H1 (cell line): ENCODE data around the gene USP20. TPM values are rescaled to one million over a fixed set of nuclear protein-coding genes. Genes with fewer than 3 reads are reported as not detected.

Source experiments
- CTCF ChIA-PET: fragments of 300-600 bp; sonication (Branson Sonifier 250); formaldehyde crosslinking; loops from one replicate; lab custom pipeline; 2021; ENCODE audit not compliant: partially characterized antibody; lab: Charles Lee
- POLR2A ChIA-PET: fragments of 300-600 bp; sonication (Branson Sonifier 250); formaldehyde crosslinking; loops from one replicate; lab custom pipeline; 2021; ENCODE audit warnings: inconsistent platforms; ENCODE audit not compliant: partially characterized antibody; lab: Charles Lee
- DNase-seq, 2 experiments: peaks; one replicate each; pipeline versions ENCODE4 v3.0.0 to v3.0.0-alpha.2; 2010 to 2022; ENCODE audit warnings: low spot score in 2 of 2, low read depth in 1 of 2, mixed read lengths in 1 of 2
- FAIRE-seq: peaks from 2 replicates; lab custom pipeline; 2011; peaks lifted over from hg19 to GRCh38; lab: Jason Lieb, UNC
- H2AFZ ChIP-seq: 2 replicates; pipeline ENCODE4 v1.8.1; 2012; ENCODE audit warnings: low read length, inconsistent platforms
- H2AK5ac ChIP-seq: 2 replicates; pipeline ENCODE4 v1.6.1; 2013; ENCODE audit warnings: low read depth, low read length
- H2BK120ac ChIP-seq: replicated peaks from 2 replicates; pipeline ENCODE3; 2013; ENCODE audit warnings: low read depth, low read length, inconsistent platforms
- H2BK12ac ChIP-seq: 2 replicates; pipeline ENCODE4 v1.6.1; 2013; ENCODE audit warnings: low read depth, low read length
- H2BK15ac ChIP-seq: 2 replicates; pipeline ENCODE4 v1.6.1; 2013; ENCODE audit warnings: low read length
- H2BK20ac ChIP-seq: 2 replicates; pipeline ENCODE4 v1.6.1; 2013; ENCODE audit warnings: low read length
- H2BK5ac ChIP-seq: 2 replicates; pipeline ENCODE4 v1.6.1; 2013; ENCODE audit warnings: low read depth, low read length
- H3K14ac ChIP-seq: 2 replicates; pipeline ENCODE4 v1.6.1; 2013; ENCODE audit warnings: inconsistent platforms; ENCODE audit not compliant: insufficient read length
- H3K18ac ChIP-seq: 2 replicates; pipeline ENCODE4 v1.6.1; 2013; ENCODE audit warnings: low read length; ENCODE audit errors: extremely low read depth
- H3K23ac ChIP-seq: 2 replicates; pipeline ENCODE4 v1.6.1; 2013; ENCODE audit warnings: inconsistent platforms; ENCODE audit not compliant: insufficient read length
- H3K23me2 ChIP-seq: 2 replicates; pipeline ENCODE4 v1.6.1; 2013; ENCODE audit warnings: low read depth, low read length
- H3K27ac ChIP-seq: 2 replicates; pipeline ENCODE4 v1.6.1; 2011; ENCODE audit warnings: low read depth, low read length, inconsistent platforms
- H3K27me3 ChIP-seq, 4 experiments: replicated peaks in 1 of 4; 1 replicate in 1 of 4; 2 replicates in 3 of 4; pipeline versions ENCODE4 v1.6.1 to v1.8.1; 2011 to 2013; ENCODE audit warnings: low read length in 3 of 4, mild to moderate bottlenecking in 3 of 4, inconsistent platforms in 2 of 4, mixed read lengths in 2 of 4, moderate library complexity in 1 of 4; ENCODE audit not compliant: control insufficient read depth in 3 of 4, insufficient read depth in 3 of 4; ENCODE audit errors: extremely low read depth in 1 of 4
- H3K36me3 ChIP-seq, 4 experiments: 2 replicates each; pipeline versions ENCODE4 v1.6.1 to v1.8.1; 2011 to 2013; ENCODE audit warnings: mild to moderate bottlenecking in 4 of 4, low read length in 3 of 4, moderate library complexity in 2 of 4, control low read depth in 1 of 4, inconsistent platforms in 1 of 4; ENCODE audit not compliant: insufficient read depth in 4 of 4, control insufficient read depth in 2 of 4
- H3K4ac ChIP-seq: replicated peaks from 2 replicates; pipeline ENCODE3; 2013; ENCODE audit warnings: low read length, low read depth, mixed read lengths, inconsistent platforms; ENCODE audit not compliant: insufficient read length
- H3K4me1 ChIP-seq, 4 experiments: replicated peaks in 1 of 4; 1 replicate in 1 of 4; 2 replicates in 3 of 4; pipeline versions ENCODE4 v1.6.1 to v1.8.1; 2011 to 2013; ENCODE audit warnings: low read length in 3 of 4, inconsistent platforms in 2 of 4, mixed read lengths in 1 of 4; ENCODE audit not compliant: insufficient read depth in 4 of 4, control insufficient read depth in 3 of 4
- H3K4me2 ChIP-seq, 2 experiments: 2 replicates each; pipeline versions ENCODE4 v1.6.1 to v1.8.1; 2011 to 2013; ENCODE audit warnings: low read depth in 2 of 2, low read length in 2 of 2, control low read depth in 1 of 2, inconsistent platforms in 1 of 2, mild to moderate bottlenecking in 1 of 2; ENCODE audit not compliant: insufficient read depth in 1 of 2
- H3K4me3 ChIP-seq, 4 experiments: fragments of 200-600, 300-600 bp in 1 of 4; sonication (generic), shearing (Covaris generic), sonication (Bioruptor Twin) in 1 of 4; 2 replicates each; pipeline versions ENCODE4 v1.5.1 to v1.8.1; 2011 to 2016; ENCODE audit warnings: low read length in 4 of 4, low read depth in 3 of 4, control low read depth in 2 of 4, inconsistent platforms in 2 of 4, mild to moderate bottlenecking in 2 of 4, mixed read lengths in 1 of 4, moderate library complexity in 1 of 4; ENCODE audit not compliant: insufficient read depth in 2 of 4; ENCODE audit errors: extremely low read depth in 1 of 4
- H3K56ac ChIP-seq: replicated peaks from 2 replicates; pipeline ENCODE3; 2013; ENCODE audit warnings: low read depth, mild to moderate bottlenecking, mixed read lengths, low read length, inconsistent platforms; ENCODE audit not compliant: insufficient read length
- H3K79me1 ChIP-seq: 2 replicates; pipeline ENCODE4 v1.6.1; 2013; ENCODE audit warnings: low read depth, low read length, control low read depth
- H3K79me2 ChIP-seq, 2 experiments: 2 replicates each; pipeline versions ENCODE4 v1.6.1 to v1.8.1; 2012 to 2013; ENCODE audit warnings: low read length in 2 of 2, mild to moderate bottlenecking in 2 of 2, inconsistent platforms in 1 of 2; ENCODE audit not compliant: insufficient read depth in 2 of 2, control insufficient read depth in 1 of 2
- H3K9ac ChIP-seq, 4 experiments: replicated peaks in 1 of 4; 1 replicate in 1 of 4; 2 replicates in 3 of 4; pipeline versions ENCODE4 v1.6.1 to v1.8.1; 2011 to 2013; ENCODE audit warnings: low read depth in 3 of 4, low read length in 3 of 4, control low read depth in 2 of 4, mild to moderate bottlenecking in 2 of 4, moderate library complexity in 2 of 4, inconsistent platforms in 1 of 4; ENCODE audit errors: extremely low read depth in 1 of 4
- H3K9me3 ChIP-seq, 2 experiments: 2 replicates each; pipeline versions ENCODE4 v1.6.1 to v1.8.1; 2012 to 2013; ENCODE audit warnings: mild to moderate bottlenecking in 2 of 2, moderate library complexity in 2 of 2, control low read depth in 1 of 2, inconsistent platforms in 1 of 2, low read depth in 1 of 2, low read length in 1 of 2, mixed read lengths in 1 of 2; ENCODE audit not compliant: insufficient read depth in 2 of 2
- H4K20me1 ChIP-seq, 2 experiments: replicated peaks in 1 of 2; 2 replicates each; pipeline versions ENCODE3 to v1.8.1; 2011 to 2013; ENCODE audit warnings: inconsistent platforms in 2 of 2, low read length in 2 of 2, mild to moderate bottlenecking in 1 of 2; ENCODE audit not compliant: insufficient read depth in 2 of 2, control insufficient read depth in 1 of 2
- H4K5ac ChIP-seq: 2 replicates; pipeline ENCODE4 v1.6.1; 2013; ENCODE audit warnings: low read length, low read depth, mixed read lengths, inconsistent platforms; ENCODE audit not compliant: insufficient read length
- H4K8ac ChIP-seq: 2 replicates; pipeline ENCODE4 v1.8.0; 2013; ENCODE audit warnings: mild to moderate bottlenecking, moderate library complexity, low read length, inconsistent platforms; ENCODE audit not compliant: insufficient read depth; ENCODE audit errors: extremely low read depth
- H4K91ac ChIP-seq: replicated peaks from 2 replicates; pipeline ENCODE3; 2013; ENCODE audit warnings: low read length, mixed read lengths, inconsistent platforms; ENCODE audit not compliant: insufficient read length
- EZH2 ChIP-seq: fragments of 200-600 bp; sonication (generic); IDR thresholded peaks from 2 replicates; pipeline ENCODE4 v1.7.1; 2012; ENCODE audit warnings: low read depth, mild to moderate bottlenecking, moderate library complexity, low read length, inconsistent platforms; ENCODE audit not compliant: severe bottlenecking
- GTF2F1 ChIP-seq: IDR thresholded peaks from 2 replicates; pipeline ENCODE4 v1.6.1; 2012; ENCODE audit warnings: low read depth, low read length, improper control_type of control experiment, borderline replicate concordance
- JUN ChIP-seq: IDR thresholded peaks from 2 replicates; pipeline ENCODE4 v1.6.1; 2011; ENCODE audit warnings: low read depth, mild to moderate bottlenecking, improper control_type of control experiment, low read length
- MAX ChIP-seq: IDR thresholded peaks from 2 replicates; pipeline ENCODE4 v1.6.1; 2012; ENCODE audit warnings: inconsistent platforms
- SAP30 ChIP-seq: fragments of 300-600 bp; sonication (generic); IDR thresholded peaks from 2 replicates; pipeline ENCODE4 v1.7.1; 2012; ENCODE audit warnings: low read length, moderate library complexity, mild to moderate bottlenecking, inconsistent platforms; ENCODE audit not compliant: insufficient read depth, insufficient replicate concordance
- SIRT6 ChIP-seq: IDR thresholded peaks from one replicate; pipeline ENCODE4 v1.7.1; 2012; ENCODE audit warnings: low read length, inconsistent platforms
- SIX5 ChIP-seq: IDR thresholded peaks from 2 replicates; pipeline ENCODE4 v1.6.1; 2011; ENCODE audit warnings: mild to moderate bottlenecking, low read depth, low read length
- WGBS, 2 experiments: shearing (Covaris generic) in 1 of 2; methylation state at CpG; one replicate each; pipeline versions ENCODE4 v1.1.6 to v1.1.7; 2013 to 2015; ENCODE audit warnings: low lambda C conversion rate in 2 of 2, mixed read lengths in 2 of 2, inconsistent platforms in 1 of 2, low coverage in 1 of 2, missing lambda C conversion rate in 1 of 2; ENCODE audit not compliant: insufficient replicate concordance in 2 of 2, insufficient coverage in 1 of 2, insufficient read length in 1 of 2; ENCODE audit errors: extremely low coverage in 1 of 2, missing lambda C conversion rate in 1 of 2; 5-methylcytosine and 5-hydroxymethylcytosine counted together
- polyA plus RNA-seq, 7 experiments: library from polyadenylated mRNA; depleted of rRNA in 3 of 7; stranded (reverse) in 5 of 7; unstranded in 2 of 7; fragments of >200 nt in 5 of 7; fragments of 200-250 nt in 2 of 7; gene quantifications; 1 replicate in 5 of 7; 2 replicates in 1 of 7; 4 replicates in 1 of 7; pipeline versions ENCODE4 v1.2.1 to v1.2.3, GENCODE V29; 2011 to 2013; ENCODE audit warnings: missing spikeins in 2 of 7, mixed read lengths in 2 of 7
- total RNA-seq: library from RNA; stranded (reverse); fragmentation: NEBNext Ultra II Directional; extraction: Animal tissue kit (Norgen Biotek cat#: 25700); gene quantifications from 2 replicates; pipeline ENCODE4 v1.2.1, GENCODE V29; 2021

Gene USP20
- total and polyA plus RNA-seq, 2 of the 8 experiments (the other 6 are each of a cell fraction or from before 2014, with no cell fraction given): 13.4 to 23.0 TPM

GRCh38 chr9:129839324-129840023, 4.2 kb downstream of the USP20 start:
- Histone ChIP-seq H2AK5ac (no peak overlapping the region), H3K4me3 (no peak overlapping the region), H2BK5ac (peak overlapping the region; percentile 21; the same call in 1 of the 2 replicates), H2BK120ac (no peak overlapping the region), H3K36me3 (no peaks in the 10 kb centered on the region), H2BK20ac (no peak overlapping the region), H4K20me1 (peaks cover 0 to 3% of the 10 kb centered on the region in 2 experiments), H3K9me3 (no peaks in the 10 kb centered on the region), H4K8ac (peak overlapping the region; percentile 7; the same call in 1 of the 2 replicates), H3K4me1 (peaks cover 5 to 18% (median 10%) of the 10 kb centered on the region in 4 experiments; a peak in 6 of 7 replicates), H3K9ac (no peak overlapping the region; a peak in 1 of 7 replicates), H4K5ac (no peak overlapping the region), H3K79me1 (peaks cover 4% of the 10 kb centered on the region), H3K56ac (no peak overlapping the region), H3K14ac (no peak overlapping the region), H4K91ac (peak overlapping the region; percentile 57), H3K27ac (no peak overlapping the region), H3K79me2 (peaks cover 3 to 4% of the 10 kb centered on the region in 2 experiments; a peak in 3 of 4 replicates), H3K27me3 (no peaks in the 10 kb centered on the region), H3K23ac (no peak overlapping the region), H3K4me2 (no peak overlapping the region), H3K18ac (no peak overlapping the region), H3K4ac (no peak overlapping the region), H2BK15ac (0 out of 2 replicates have a peak overlapping the region, but pooled peaks have one; percentile 76), H3K23me2 (peaks cover 3% of the 10 kb centered on the region), H2BK12ac (no peak overlapping the region), H2AFZ (no peak overlapping the region)
- ChIA-PET POLR2A (interaction anchor here (1.2 kb wide), 1 partner anchor 16 kb away, joined by 3 read pairs; no protein-coding TSS in a partner anchor), CTCF (interaction anchor here (1.4 kb wide), 1 partner anchor 46 kb away, joined by 4 read pairs; no protein-coding TSS in a partner anchor)
- FAIRE-seq (no peak), DNase-seq (no peak)
- WGBS, 2 experiments: 74% methylated on average over 8 of the region's 10 CpGs; no CpG with 5 or more reads in 1 of the 2 experiments
- TF ChIP-seq JUN (no peak), EZH2 (no peak), SAP30 (no peak), GTF2F1 (no peak), SIRT6 (no peak), MAX (no peak), SIX5 (no peak)
